AG04449 (cell line): Measurements from ENCODE around the gene POLD4.

Experiments
- CTCF ChIA-PET: fragments of 350-600 bp; formaldehyde crosslinking; extraction: SDS; loops from one replicate; lab custom pipeline; 2021; ENCODE audit warnings: antibody characterized with exemption; lab: Yijun Ruan, JAX
- POLR2A ChIA-PET: fragments of 400-600, 350-600 bp; formaldehyde crosslinking; extraction: SDS; loops from one replicate; lab custom pipeline; 2020; ENCODE audit warnings: antibody characterized with exemption, inconsistent platforms; lab: Yijun Ruan, JAX
- DNase-seq: peaks from one replicate; pipeline ENCODE4 v3.0.0-alpha.2; 2010; ENCODE audit warnings: low read depth, low spot score
- H3K4me3 ChIP-seq: 2 replicates; pipeline ENCODE4 v1.5.1; 2011; ENCODE audit warnings: low read depth, mild to moderate bottlenecking, control low read depth, low read length
- TF ChIP-seq, protein P1 (sequence below): IDR thresholded peaks from one replicate; pipeline ENCODE4 v1.5.1; 2011; ENCODE audit warnings: mild to moderate bottlenecking, moderate library complexity, low read length, control low read depth, inconsistent platforms; ENCODE audit not compliant: insufficient read depth; ENCODE audit errors: missing control alignments

The POLD4 gene

DNA sequence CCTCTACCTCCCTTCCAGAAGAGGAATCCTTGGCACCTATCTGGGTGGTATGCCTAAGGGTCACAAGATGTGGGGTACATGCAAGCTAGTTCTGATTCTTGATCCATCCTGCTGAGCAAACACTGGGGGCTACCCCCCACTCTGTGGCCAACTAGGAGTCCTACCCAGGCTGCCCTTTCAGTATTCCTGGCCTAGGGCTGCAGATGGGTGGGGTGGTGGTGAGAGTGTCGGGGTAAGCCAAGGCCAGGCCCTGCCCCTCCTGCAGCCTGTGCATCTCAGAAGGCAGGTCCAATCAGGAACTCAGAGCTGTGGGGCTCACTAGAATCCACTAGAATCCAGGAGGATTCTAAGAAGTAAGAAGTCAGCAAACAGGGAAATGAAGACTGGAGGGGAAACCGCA lies 39.1 kb downstream of the POLD4 start:
- ChIA-PET CTCF (interaction anchor here (1.1 to 12.2 kb wide), 6 partner anchors 11 to 242 kb away, joined by 3 to 295 read pairs (median 4); partner anchors contain the start of genes ANKRD13D, GRK2 and SSH3), POLR2A (interaction anchor here (4.6 kb wide), 1 partner anchor 10 kb away, joined by 28 read pairs; the partner anchor contains the start of gene SSH3)
- DNase-seq = no peak
- TF ChIP-seq, protein P1, sequence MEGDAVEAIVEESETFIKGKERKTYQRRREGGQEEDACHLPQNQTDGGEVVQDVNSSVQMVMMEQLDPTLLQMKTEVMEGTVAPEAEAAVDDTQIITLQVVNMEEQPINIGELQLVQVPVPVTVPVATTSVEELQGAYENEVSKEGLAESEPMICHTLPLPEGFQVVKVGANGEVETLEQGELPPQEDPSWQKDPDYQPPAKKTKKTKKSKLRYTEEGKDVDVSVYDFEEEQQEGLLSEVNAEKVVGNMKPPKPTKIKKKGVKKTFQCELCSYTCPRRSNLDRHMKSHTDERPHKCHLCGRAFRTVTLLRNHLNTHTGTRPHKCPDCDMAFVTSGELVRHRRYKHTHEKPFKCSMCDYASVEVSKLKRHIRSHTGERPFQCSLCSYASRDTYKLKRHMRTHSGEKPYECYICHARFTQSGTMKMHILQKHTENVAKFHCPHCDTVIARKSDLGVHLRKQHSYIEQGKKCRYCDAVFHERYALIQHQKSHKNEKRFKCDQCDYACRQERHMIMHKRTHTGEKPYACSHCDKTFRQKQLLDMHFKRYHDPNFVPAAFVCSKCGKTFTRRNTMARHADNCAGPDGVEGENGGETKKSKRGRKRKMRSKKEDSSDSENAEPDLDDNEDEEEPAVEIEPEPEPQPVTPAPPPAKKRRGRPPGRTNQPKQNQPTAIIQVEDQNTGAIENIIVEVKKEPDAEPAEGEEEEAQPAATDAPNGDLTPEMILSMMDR = no peak
- no peak overlapping the region for H3K4me3 ChIP-seq

DNA sequence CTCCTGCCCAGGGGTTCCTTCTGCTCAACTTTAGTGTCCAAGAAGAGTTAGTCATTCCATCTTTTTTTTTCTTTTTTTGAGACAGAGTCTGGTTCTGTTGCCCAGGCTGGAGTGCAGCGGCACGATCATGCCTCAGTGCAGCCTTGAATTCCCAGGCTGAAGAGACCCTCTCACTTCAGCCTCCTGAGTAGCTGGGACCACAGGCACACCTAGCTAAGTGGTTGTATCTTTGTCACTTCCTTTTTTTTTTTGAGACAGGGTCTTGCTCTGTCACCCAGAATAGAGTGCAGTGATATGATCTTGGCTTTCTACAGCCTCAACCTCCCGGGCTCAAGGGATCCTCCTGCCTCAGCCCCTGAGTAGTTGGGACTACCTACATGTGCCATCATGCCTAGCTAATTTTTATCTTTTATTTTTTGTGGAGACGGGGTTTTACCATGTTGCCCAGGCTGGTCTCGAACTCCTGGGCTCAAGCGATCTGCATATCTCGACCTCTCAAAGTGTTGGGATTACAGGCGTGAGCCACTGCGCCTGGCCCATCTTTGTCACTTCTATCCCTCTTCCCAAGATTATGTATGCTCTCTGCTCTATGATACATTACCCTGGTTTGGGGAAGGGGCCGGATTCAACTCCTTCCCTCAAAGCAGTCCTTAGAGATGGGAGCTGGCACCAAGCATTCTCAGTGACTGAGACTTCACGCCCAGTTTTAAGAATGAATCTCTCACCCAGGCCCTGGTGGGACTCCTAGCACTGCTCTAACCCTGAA lies 40.0 kb downstream of the POLD4 start:
- ChIA-PET POLR2A (interaction anchor here (4.6 kb wide), 1 partner anchor 9 kb away, joined by 28 read pairs; the partner anchor contains the start of gene SSH3), CTCF (interaction anchor here (1.2 to 12.2 kb wide), 4 partner anchors 10 to 69 kb away, joined by 4 to 295 read pairs (median 5); partner anchors contain the start of genes GRK2 and SSH3)
- no peak for DNase-seq
- TF ChIP-seq, protein P1 = no peak
- no peak overlapping the region for H3K4me3 ChIP-seq

DNA sequence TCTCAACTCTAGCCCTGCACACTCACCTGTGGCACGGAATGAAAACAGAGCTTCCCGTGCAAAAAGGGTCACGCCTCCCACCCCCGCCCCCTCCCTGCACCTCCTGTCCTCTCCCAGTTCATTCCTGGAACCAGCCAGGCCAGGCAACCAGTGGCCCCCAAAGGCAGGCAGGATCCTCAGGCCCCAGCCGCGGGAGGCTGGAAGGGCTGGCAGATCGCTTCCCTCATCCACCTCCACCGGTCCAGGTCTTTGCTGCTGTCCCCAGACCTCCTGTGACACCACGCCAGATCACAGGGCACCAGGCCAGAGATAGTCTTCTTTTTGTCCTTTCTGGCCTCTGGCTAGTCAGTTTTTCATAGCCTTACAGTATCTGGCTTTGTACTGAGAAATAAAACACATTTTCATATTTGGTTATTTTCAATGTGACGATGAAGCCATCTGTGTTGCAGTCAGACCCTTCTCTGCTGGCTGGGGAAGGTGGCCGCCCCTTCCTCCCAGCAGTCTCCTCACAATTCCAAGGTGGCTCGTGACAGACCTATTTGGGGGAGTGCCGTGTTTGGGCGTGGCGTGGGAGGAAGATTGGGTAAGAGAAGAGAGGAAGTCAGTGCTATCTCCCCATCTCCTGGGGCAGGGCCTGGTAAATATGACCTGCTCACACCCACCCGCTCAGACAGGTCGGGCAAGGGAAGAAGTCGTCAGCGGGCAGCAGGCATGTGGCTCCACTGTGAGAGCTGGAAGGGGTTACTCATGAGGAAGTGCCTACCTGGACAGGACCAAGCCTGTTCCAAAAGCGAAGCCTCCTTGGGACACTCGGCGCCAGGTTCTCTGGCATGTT lies 40.9 kb downstream of the POLD4 start:
- DNase-seq = no peak
- ChIA-PET POLR2A (no interaction called here), CTCF (interaction anchor here (1.6 to 12.2 kb wide), 2 partner anchors 9 to 46 kb away, joined by 5 to 295 read pairs; partner anchors contain the start of genes GRK2 and SSH3)
- TF ChIP-seq, protein P1 = no peak
- no peak overlapping the region for H3K4me3 ChIP-seq

DNA sequence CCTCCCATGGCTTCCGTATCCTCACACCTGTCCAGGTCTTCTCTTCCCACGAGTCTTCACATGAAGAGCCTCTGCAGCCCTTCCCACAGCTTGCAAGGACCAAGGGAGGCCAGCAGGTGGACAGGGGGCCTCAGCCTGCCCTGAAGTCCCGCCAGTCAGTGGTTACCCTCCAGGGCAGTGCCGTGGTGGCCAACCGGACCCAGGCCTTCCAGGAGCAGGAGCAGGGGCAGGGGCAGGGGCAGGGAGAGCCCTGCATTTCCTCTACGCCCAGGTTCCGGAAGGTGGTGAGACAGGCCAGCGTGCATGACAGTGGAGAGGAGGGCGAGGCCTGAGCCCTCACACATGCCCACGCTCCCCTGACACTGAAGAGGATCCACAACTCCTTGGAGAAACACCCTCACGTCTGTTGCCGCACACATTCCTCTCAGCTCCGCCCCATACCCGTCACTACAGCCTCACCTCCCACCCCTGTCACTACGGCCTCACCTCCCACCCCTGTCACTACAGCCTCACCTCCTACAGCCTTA lies 41.7 kb downstream of the POLD4 start:
- no peak overlapping the region for H3K4me3 ChIP-seq
- TF ChIP-seq, protein P1 = no peak
- no peak for DNase-seq
- POLR2A ChIA-PET = no interaction called here
- CTCF ChIA-PET = interaction anchor here (1.2 kb wide), 1 partner anchor 39 kb away, joined by 3 read pairs; no protein-coding TSS in a partner anchor

DNA sequence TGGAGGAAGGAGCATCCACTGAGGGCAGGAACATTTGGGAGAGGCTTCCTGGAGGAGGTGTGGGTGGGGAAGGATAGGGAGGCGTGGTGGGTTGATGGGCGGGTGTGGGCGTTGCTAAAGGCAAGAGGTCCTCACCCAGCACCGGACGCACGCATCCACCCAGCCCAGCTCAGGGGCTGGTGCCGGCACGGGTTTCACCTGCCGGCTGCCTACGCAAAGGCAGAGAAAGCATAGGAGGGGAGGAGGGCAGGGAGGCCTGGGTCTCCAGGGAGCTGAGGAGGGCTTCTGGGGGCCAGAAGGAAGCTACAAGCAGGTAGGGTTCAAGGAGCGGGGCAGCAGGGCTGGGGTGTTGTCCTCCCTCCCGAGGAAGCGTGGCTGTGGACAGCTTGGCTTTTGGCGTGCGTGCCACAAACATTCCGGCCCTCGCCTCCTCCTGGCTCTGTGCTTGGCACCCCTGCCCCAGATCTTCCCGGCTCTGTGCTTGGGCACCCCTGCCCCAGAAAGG lies 42.2 kb downstream of the POLD4 start:
- TF ChIP-seq, protein P1 = no peak
- POLR2A ChIA-PET = no interaction called here
- no peak overlapping the region for H3K4me3 ChIP-seq
- no peak for DNase-seq
- CTCF ChIA-PET = interaction anchor here (1.2 to 1.4 kb wide), 2 partner anchors 40 to 71 kb away, joined by 3 to 4 read pairs; no protein-coding TSS in a partner anchor
